Lower lobe of right lung (tissue), 2 donors: ENCODE measurements around the gene UCMA. TPM values are rescaled to one million over a fixed set of nuclear protein-coding genes. Genes with fewer than 3 reads are reported as not detected.

Experiments used
- ATAC-seq, 2 donors: fragments of 200-7000 bp; cut with Tn5 transposase; one replicate each; pipeline ENCODE4 v1.9.1; 2020 to 2022; ENCODE audit warnings: mild to moderate bottlenecking in 2 of 2, moderate library complexity in 2 of 2
- DNase-seq: peaks from one replicate; pipeline ENCODE4 v3.0.0-alpha.2; 2020
- H3K27ac ChIP-seq: fragments of 200-600 bp; one replicate; pipeline ENCODE4 v1.8.0; 2022
- H3K27me3 ChIP-seq: fragments of 200-600 bp; one replicate; pipeline ENCODE4 v1.8.0; 2022; ENCODE audit warnings: low read depth
- H3K36me3 ChIP-seq: fragments of 200-600 bp; one replicate; pipeline ENCODE4 v1.8.0; 2022; ENCODE audit warnings: mild to moderate bottlenecking
- H3K4me1 ChIP-seq: fragments of 200-600 bp; one replicate; pipeline ENCODE4 v1.8.0; 2022
- H3K4me3 ChIP-seq: fragments of 200-600 bp; one replicate; pipeline ENCODE4 v1.8.0; 2022; ENCODE audit warnings: mild to moderate bottlenecking
- H3K9me3 ChIP-seq: fragments of 200-600 bp; one replicate; pipeline ENCODE4 v1.8.0; 2022
- intact Hi-C: fragments of 100-400 bp; cut with DNase I; formaldehyde crosslinking; loops from one replicate; pipeline ENCODE4 v1.11.0; 2022
- total RNA-seq: library from RNA; stranded (reverse); fragmentation: NEBNext Ultra II Directional; extraction: Animal tissue kit (Norgen Biotek cat#: 25700); gene quantifications from one replicate; pipeline ENCODE4 v1.2.1, GENCODE V29; 2021
- TF ChIP-seq, protein P1 (sequence below): fragments of 200-600 bp; IDR thresholded peaks from one replicate; pipeline ENCODE4 v1.8.0; 2022; ENCODE audit warnings: antibody characterized with exemption, mild to moderate bottlenecking
- donor health status: DM: no; HTN: yes; CAD: no; lungs with severe emphysema.

The UCMA gene
- total RNA-seq, 1 donor from 2014 or later: not detected

- ATAC-seq: no peak
- Histone ChIP-seq H3K9me3 (no peaks in the 10 kb centered on the region), H3K4me1 (no peaks in the 10 kb centered on the region), H3K4me3 (no peak overlapping the region), H3K27ac (no peak overlapping the region), H3K36me3 (no peaks in the 10 kb centered on the region), H3K27me3 (no peaks in the 10 kb centered on the region)
- no peak for DNase-seq
- intact Hi-C loops: no loop called here
- TF ChIP-seq, protein P1, sequence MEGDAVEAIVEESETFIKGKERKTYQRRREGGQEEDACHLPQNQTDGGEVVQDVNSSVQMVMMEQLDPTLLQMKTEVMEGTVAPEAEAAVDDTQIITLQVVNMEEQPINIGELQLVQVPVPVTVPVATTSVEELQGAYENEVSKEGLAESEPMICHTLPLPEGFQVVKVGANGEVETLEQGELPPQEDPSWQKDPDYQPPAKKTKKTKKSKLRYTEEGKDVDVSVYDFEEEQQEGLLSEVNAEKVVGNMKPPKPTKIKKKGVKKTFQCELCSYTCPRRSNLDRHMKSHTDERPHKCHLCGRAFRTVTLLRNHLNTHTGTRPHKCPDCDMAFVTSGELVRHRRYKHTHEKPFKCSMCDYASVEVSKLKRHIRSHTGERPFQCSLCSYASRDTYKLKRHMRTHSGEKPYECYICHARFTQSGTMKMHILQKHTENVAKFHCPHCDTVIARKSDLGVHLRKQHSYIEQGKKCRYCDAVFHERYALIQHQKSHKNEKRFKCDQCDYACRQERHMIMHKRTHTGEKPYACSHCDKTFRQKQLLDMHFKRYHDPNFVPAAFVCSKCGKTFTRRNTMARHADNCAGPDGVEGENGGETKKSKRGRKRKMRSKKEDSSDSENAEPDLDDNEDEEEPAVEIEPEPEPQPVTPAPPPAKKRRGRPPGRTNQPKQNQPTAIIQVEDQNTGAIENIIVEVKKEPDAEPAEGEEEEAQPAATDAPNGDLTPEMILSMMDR: no peak
Observed at GRCh38 chr10:13180788-13181187, 53.4 kb downstream of the UCMA start.

- Histone ChIP-seq H3K27me3 (no peaks in the 10 kb centered on the region), H3K4me1 (no peaks in the 10 kb centered on the region), H3K9me3 (no peaks in the 10 kb centered on the region), H3K27ac (no peak overlapping the region), H3K4me3 (no peak overlapping the region), H3K36me3 (no peaks in the 10 kb centered on the region)
- intact Hi-C loops: no loop called here
- ATAC-seq: no peak
- no peak for DNase-seq
- TF ChIP-seq, protein P1: no peak
Observed at GRCh38 chr10:13173616-13174015, 60.6 kb downstream of the UCMA start.

Other genes with a start within 250 kb of the UCMA start
- gene CCDC3, start 232.7 kb downstream of the UCMA start, total RNA-seq: 10.5 TPM
- 53.4 TPM for gene OPTN, start 134.2 kb downstream of the UCMA start, total RNA-seq
- 0.38 TPM for gene MCM10, start 72.8 kb downstream of the UCMA start, total RNA-seq
- gene PHYH, start 65.7 kb upstream of the UCMA start, total RNA-seq: 30.3 TPM
- 35.9 TPM for gene SEPHS1, start 113.9 kb upstream of the UCMA start, total RNA-seq